Jurkat, Clone E6-1 (cell line): Measurements from ENCODE around the gene LRP5.
A peak's percentile ranks its signal among the peaks of the same experiment; 100 is the strongest.
"Not testable (repeated sequence)": the region's sequence is repeated elsewhere in the genome, so short reads cannot be mapped to it uniquely, and the experiment has no call there.

Experiments
- DNase-seq: peaks from one replicate; pipeline ENCODE4 v3.0.0-alpha.2; 2011; ENCODE audit warnings: low read depth, low spot score
- H3K4me3 ChIP-seq: 2 replicates; pipeline ENCODE4 v1.5.1; 2011; ENCODE audit warnings: mild to moderate bottlenecking, low read length, control low read depth, moderate library complexity

Gene LRP5

DNA sequence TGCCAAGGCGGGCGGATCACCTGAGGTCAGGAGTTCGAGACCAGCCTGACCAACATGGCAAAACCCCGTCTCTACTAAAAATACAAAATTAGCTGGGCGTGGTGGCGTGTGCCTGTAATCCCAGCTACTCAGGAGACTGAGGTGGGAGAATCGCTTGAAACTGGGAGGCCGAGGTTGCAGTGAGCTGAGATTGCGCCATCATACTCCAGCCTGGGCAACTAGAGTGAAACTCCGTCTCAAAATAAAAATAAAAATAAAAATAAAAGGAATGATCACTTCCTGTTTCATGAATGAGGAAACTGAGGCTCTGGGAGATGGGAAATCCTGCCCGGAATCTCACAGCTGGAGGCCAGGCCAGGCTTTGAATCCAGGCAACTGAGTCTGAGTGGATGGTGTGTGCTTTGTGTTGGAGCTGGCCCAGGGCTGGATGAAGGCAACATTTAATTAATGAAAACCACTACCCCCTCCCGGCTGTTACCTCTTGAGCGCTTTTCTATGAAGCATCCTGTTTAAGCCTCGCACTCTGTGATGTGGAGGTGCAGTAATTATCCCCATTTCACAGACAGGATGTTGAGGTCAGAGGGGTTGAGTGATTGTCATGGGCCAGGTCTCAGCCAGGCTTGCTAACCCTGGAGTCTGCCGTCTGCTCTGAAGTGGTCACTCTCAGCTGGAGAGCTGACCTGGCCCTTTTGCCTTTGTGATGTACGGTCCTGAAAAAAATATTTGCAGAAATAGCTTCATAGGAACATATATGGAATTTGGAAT, 27.8 kb downstream of the LRP5 start:
- DNase-seq, result peak; percentile 87
- no peak overlapping the region; the same call in 1 of the 2 replicates for H3K4me3 ChIP-seq

DNA sequence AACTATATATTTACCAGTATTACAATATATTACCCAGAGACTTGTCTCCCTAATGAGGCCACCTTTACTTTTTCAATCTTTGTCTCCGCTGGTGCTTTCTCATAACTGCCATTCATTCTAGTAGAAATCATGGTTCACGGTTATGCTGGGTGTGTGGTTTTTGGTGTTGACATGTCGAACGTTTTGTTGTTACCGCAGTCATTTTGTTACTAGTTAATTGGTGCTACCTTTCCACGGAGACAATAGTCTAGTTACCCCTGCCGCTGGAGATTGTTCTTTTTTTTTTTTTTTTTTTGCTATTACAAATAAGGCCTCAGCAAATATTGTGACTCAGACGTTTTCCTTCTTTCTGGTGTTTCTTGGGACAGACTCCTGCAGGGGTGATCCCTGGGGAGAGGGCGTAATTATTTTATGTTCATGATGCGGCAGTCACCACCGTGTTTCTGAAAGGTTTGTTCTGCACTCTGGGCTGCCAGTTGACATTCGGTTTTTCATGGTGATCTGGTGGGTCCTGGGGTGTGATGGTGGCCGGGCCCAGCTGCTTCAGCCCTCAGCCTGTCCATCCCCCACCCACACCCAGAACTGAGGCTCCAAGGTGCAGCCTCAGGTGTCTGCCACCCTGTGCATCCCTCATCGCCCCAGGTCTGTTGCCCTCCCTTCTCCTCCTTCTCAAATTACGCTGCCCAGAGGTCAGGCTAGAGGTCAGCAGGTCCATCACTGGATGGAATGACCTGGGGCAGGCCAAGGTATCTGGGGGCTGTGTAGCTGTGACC, 28.6 kb downstream of the LRP5 start:
- DNase-seq, result peak; percentile 68
- H3K4me3 ChIP-seq, result no peak overlapping the region

DNA sequence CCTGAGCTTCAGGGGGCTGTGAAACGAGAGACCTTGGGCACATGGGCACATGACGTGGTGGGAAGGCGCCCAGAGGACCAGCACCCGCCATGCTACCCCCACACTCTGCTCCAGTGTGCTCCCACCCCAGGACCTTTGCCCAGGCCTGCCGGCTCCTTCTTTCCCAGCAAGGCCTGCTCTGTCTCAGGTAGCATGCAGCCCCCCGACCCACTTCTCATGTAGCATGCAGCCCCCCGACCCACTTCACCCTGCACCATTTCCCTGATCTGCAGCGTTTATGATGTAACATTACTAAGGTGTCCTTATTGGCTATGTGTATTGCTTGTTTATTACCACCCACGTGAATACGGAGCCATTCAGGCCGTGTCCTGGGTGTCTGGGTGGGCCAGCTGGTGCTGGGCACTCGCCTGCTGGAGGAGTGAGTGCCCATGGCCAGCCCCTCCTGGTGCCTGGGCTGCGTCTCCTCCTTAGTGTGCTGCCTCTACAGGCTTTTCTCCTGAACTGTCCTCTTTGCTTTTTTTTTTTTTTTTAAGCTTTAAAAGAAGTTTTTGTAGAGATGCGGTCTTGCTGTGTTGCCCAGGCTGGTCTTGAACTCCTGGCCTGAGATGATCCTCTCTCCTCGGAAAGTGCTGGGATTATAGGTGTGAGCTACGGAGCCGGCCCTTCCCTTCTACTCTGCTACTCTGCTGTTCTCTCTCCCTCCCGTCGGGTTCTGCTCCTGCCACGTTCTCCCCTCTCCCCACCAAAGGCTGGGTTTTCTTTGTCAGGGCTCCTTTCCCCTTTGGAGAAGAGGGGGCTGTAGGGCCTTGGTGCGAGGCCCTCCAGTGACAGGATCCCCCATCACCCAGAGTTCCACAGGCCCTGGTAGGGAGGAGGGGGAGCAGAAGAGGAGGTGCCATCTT, 29.4 kb downstream of the LRP5 start:
- no peak for DNase-seq
- no peak overlapping the region for H3K4me3 ChIP-seq

DNA sequence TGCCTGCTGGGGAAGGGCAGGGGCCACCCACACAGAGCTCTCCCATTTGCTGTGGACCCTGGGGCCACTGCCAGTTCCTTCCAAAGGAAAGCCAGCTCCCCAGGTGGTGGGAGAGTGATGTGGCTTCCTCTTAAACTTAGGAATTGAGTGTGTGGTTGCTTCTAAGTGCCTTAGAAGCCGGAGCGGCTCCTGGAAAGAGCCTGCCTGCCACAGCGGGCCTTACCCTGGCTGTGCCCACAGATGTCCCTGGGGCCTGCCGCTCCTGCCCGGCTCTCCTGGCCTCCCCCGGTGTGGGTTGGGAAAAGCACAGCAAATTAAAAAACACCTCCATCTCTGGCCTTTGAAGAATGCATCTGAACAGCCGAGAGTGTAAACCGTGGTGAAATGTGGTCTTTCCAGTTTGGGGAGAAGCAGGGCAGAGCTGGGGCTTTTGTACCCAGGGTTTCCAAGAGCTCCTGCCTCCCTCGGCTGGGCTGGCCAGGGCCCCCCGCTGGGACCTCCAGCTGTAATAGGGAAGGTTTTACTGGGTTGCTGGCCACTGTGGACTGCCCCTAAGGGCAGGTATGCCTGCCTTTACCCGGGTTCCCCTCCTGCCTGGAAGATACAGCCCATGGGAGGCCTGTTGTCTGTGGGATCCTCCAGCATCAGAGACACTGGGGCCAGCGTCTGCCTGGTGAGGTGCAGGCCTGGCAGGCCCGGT, 30.2 kb downstream of the LRP5 start:
- DNase-seq, result no peak
- H3K4me3 ChIP-seq, result no peak overlapping the region

DNA sequence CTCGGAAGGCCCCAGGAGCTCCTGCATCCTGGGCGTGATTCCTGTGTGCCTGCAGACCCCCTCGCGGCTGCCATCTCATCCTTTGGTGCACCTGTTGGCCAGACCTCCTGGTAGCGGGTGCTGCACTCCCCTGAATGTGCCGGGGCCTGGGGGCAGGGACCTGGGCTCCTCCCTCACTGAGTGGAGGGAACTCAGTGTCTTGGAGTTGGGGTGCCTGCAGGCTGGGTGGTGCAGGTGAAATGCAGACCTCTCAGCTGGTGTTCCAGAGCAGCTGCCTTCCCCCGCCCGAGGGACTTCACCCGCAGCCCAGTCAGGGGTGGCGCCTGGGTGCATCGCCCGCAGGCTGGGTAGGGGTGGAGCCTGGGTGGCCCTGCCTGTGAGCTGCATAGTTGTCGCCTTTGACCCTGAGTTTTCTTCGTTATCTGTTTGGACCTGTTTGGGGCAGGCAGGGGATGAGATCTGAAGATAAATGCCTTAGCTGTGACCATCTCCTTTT, 31.4 kb downstream of the LRP5 start:
- no peak overlapping the region for H3K4me3 ChIP-seq
- DNase-seq, result no peak

DNA sequence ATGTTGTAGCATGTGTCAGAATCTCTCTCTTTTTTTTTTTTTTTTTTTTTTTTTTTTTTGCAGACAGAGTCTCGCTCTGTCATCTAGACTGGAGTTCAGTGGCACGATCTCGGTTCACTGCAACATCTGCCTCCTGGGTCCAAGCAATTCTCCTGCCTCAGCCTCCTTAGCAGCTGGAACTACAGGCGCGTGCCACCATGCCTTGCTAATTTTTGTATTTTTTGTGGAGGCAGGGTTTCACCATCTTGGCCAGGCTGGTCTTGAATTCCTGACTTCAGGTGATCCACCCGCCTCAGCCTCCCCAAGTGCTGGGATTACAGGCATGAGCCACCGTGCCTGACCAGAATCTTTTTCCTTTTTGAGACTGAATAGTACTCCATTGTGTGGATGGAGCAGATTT, 32.4 kb downstream of the LRP5 start:
- H3K4me3 ChIP-seq, DNase-seq: not testable (repeated sequence)

DNA sequence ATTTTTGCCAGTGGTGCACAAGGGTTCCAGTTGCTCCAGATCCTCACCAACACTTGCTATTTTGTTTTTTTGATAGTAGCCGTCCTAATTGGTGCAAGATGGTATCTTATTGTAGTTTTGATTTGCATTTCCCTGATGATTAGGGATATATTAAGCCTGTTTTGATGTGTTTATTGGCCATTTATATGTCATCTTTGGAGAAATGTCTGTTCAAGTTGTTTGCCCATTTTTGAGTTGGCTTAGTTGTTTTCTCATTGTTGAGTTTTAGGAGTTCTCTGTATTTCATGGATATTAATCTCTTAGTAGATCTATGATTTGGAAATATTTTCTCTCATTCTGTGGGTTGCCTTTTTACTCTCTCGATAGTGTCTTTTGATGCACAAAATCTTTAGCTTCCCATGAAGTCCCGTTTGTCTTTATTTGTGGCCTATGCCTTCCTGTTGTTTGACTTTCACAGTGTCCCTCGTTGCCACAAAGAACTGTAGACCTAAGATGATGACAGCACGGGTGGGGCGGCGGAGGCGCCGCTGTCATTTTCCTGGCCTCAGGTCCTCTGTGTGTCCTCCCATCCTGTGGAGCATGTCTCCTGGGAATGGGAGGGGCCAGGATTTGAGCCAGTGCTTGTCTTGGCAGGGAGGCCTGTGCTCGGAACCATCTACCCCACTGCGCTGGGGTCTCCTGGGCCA, 33.5 kb downstream of the LRP5 start:
- DNase-seq, result no peak
- H3K4me3 ChIP-seq, result no peak overlapping the region

DNA sequence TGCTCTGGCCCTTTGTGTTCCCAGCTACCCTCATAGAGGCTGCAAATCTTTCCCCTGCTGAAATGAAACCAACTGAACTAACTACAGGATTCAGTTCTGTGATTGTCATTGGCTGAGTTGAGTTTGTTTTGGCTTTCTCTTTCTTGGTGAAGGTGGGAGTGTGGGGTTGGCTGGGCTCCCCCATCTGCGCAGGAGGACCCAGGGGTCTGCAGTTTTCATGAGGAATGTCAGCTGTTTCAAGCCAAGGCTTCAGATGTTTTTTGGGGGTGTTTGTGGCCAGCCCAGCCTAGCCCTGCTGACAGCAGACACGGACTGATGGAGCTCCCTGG, 34.0 kb downstream of the LRP5 start:
- DNase-seq, result no peak
- no peak overlapping the region for H3K4me3 ChIP-seq

DNA sequence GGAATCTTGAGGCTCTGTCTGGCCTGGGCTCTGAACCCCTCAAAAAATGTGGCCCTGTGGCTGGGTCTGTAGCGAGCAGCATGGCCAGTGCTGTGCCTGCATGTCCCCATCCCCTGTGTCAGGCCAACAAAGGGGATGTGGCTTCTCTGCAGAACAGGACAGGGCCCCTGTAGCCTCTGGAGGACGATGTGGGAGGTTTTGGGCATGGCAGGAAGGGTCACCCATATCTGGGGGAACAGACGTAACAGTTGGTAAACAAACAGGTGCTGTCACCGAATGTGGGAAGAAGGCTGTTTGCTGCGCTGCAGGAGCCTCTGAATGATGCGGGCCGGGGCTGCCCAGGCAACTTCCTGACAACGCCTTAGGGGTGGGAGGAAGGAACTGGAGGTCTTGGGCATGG, 35.0 kb downstream of the LRP5 start:
- no peak overlapping the region for H3K4me3 ChIP-seq
- DNase-seq, result no peak

DNA sequence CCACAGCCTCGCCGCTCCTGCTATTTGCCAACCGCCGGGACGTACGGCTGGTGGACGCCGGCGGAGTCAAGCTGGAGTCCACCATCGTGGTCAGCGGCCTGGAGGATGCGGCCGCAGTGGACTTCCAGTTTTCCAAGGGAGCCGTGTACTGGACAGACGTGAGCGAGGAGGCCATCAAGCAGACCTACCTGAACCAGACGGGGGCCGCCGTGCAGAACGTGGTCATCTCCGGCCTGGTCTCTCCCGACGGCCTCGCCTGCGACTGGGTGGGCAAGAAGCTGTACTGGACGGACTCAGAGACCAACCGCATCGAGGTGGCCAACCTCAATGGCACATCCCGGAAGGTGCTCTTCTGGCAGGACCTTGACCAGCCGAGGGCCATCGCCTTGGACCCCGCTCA, 35.5 kb downstream of the LRP5 start:
- DNase-seq, result no peak
- no peak overlapping the region for H3K4me3 ChIP-seq

DNA sequence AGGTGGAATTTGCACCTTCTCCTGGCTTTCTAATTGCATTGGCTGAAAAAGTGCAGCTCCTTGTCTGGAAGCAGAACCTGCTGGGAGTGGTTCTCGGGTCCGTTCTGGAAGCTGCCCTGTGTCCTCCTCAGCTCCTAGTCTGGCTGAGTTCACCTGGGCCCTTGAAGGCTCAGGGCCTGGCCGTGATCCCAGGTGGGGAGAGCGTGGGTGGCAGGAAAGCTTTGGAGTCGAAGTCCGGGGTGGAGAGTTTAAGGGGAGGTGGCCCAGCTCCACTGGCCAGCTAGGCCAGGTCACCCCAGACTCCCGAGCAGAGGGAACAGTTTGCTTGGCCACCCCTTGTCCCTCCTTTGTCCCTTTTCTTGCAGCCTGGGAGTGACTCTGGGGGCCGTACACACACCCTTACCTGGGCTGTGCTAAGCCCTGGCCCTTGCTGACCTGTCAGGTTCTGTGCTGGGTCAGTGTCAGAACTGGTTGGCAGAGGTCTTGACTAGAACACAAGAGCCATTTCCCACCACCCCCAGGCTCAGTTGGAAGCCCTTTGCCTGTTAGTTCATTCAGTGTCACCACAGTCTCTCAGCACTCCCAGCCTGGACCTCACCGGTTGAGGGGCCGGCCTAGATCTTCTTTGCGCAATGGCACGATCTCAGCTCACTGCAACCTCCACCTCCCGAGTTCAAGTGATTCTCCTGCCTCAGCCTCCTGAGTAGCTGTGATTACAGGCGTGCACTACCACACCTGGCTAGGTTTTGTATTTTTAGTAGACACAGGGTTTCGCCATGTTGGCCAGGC, 37.3 kb downstream of the LRP5 start:
- DNase-seq, result no peak
- H3K4me3 ChIP-seq, result no peak overlapping the region

DNA sequence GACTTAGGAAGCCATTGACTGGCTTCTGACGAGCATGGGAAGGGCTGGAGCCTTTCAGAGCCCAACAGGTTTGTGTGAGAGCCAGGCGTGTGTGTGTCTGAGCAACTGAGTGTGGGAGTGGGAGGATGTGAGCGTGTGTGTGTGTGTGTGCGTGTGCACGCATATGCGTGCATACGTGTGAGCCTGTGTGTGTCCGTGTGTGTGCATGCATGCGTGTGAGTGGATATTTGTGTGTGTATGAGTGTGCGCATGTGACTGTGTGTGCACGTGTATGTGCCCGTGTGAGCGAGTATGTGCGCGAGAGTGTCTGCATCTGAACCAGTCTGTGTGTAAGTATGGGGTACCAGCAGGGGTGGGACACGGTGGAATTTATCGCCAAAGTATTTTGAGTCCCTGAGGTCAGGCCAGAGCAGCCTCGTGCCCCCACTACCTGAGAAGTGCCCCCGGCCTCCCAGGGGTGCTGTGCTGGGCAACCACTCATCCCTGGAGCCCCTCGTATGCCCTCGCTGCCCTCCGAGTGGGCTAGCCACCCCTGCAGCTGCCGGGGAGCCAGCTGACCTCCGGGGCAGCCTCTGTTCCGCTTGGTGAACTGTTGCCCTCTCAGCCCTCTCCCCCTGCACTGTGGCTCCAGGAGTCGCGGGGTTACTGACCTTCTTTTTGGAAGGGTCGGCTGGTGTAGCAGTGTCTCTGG, 38.5 kb downstream of the LRP5 start:
- no peak for DNase-seq

DNA sequence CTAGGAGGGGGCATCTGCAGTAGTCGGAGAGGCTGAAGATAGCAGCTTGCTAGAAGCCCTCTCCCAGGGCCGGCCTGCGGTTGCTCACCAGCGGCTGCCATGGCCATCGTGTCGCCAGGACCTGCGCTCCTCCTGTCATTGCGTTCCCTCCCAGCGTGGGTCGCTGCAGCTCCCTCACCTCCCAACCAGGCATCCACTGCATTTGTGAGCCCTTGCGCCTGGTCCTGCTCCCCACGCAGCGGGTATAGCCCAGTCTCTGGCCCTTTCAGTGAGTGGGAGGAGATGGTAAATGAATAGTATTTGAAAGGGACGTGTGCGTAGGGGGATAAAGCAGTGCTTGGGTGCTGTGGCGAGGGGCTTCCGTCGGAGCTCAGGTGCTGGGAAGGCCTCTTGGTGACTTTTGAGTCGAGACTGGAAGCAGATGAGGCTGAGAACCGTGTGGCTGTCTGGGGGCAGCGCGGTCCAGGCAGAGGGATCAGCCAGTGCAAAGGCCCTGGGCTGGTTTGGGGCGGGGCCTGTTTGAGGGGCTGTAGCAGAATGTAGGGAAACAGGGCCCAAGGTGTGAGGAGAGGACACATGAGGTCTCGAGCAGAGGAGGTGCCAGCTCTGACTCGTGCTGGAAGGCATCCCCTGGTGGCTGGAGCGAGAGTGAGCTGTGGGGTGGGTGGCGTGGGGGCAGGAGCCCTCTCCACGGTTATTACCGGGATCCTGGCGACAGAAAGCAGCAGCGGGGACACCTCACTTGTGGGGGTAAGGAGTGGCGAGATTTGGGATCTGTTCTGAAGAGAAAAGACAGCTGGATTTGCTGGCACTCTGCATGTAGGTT, 39.3 kb downstream of the LRP5 start:
- DNase-seq, result no peak
- no peak overlapping the region for H3K4me3 ChIP-seq

More for the DNA sequence above, 38.5 kb downstream of the LRP5 start:
- H3K4me3 ChIP-seq, result no peak overlapping the region

DNA sequence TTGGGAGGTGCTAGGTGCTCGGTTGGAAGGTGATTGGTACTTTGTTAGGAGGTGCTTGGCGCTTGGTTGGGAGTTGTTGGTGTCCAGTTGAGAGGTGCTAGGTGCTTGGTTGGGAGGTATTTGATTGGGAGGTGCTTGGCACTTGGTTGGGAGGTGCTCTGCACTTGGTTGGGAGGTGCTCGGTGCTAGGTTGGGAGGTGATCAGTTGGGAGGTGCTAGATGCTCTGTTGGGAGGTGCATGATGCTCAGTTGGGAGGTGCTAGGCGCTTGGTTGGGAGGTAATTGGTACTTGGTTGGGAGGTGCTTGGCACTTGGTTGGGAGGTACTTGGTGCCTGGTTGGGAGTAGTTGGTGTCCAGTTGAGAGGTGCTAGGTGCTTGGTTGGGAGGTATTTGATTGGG, 40.2 kb downstream of the LRP5 start:
- DNase-seq, result no peak
- no peak overlapping the region for H3K4me3 ChIP-seq

DNA sequence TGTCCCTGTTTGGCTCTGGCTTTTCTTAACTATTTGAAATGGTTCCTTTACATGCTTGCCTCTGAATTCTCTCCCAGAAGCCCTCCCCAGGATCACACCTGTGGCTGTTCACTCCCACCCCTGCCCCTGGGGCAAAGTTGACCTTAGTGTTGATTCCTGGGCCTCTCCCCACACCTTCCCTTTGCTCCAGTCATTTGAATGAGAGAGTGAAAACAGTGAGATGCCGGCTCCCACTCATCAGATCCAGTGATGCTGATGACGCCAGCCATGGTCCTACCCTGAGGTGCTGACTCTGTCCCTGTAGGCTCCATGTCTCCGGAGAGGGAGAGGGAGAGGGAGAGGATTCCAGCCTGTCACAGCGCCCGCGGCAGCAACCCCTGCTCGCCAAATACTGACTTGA, 40.7 kb downstream of the LRP5 start:
- no peak overlapping the region for H3K4me3 ChIP-seq
- no peak for DNase-seq

DNA sequence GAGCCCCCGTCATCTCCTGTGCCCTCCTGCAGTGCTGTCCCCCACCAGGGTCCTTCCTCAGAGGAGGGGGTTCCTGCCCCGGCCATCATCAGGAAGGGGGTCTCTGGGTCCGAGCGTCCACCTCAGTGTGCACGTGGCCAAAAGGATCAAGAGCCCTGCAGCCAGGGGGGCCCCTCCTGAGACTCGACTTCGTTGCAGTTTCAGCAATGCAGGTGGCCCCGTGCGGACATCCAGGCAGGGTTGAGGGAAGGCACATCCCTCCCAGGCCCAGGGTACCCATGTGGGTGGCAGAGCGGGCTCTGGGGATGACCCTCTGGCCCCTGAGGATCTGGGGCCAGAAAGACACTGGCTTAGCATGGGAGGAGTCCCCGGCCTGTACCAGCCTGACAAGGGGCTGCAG, 41.3 kb downstream of the LRP5 start:
- no peak overlapping the region for H3K4me3 ChIP-seq
- no peak for DNase-seq
